ENCODE data around the gene TCEA2.
A peak's percentile ranks its signal among the peaks of the same experiment; 100 is the strongest.

The TCEA2 gene

DNA sequence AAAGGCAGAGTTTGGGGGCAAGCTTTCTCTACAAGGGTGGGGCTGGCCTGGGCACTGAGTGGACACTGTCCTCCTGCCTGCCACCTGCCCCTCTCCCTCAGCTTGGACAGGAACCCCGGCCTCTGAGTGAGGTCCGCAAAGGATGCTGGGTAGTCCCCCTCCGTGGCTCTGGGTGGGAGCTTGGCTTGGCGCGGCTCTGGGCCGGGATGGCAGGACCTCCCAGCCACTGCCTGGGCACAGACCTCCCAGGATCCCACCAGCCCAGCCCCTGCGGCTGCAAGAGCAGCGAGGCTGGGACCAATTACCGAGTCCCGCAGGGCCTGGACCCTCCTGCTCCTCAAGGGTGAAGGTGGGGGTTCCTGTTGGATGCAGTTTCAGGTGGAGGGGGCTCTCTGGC lies 10.7 kb upstream of the TCEA2 start:
- TF ChIP-seq, protein P1, sequence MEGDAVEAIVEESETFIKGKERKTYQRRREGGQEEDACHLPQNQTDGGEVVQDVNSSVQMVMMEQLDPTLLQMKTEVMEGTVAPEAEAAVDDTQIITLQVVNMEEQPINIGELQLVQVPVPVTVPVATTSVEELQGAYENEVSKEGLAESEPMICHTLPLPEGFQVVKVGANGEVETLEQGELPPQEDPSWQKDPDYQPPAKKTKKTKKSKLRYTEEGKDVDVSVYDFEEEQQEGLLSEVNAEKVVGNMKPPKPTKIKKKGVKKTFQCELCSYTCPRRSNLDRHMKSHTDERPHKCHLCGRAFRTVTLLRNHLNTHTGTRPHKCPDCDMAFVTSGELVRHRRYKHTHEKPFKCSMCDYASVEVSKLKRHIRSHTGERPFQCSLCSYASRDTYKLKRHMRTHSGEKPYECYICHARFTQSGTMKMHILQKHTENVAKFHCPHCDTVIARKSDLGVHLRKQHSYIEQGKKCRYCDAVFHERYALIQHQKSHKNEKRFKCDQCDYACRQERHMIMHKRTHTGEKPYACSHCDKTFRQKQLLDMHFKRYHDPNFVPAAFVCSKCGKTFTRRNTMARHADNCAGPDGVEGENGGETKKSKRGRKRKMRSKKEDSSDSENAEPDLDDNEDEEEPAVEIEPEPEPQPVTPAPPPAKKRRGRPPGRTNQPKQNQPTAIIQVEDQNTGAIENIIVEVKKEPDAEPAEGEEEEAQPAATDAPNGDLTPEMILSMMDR (IDR thresholded peaks at IDR 0.05; ENCODE audit: extremely low read depth, missing control alignments), result no peak
- no peak for DNase-seq (ENCODE audit: low spot score)

DNA sequence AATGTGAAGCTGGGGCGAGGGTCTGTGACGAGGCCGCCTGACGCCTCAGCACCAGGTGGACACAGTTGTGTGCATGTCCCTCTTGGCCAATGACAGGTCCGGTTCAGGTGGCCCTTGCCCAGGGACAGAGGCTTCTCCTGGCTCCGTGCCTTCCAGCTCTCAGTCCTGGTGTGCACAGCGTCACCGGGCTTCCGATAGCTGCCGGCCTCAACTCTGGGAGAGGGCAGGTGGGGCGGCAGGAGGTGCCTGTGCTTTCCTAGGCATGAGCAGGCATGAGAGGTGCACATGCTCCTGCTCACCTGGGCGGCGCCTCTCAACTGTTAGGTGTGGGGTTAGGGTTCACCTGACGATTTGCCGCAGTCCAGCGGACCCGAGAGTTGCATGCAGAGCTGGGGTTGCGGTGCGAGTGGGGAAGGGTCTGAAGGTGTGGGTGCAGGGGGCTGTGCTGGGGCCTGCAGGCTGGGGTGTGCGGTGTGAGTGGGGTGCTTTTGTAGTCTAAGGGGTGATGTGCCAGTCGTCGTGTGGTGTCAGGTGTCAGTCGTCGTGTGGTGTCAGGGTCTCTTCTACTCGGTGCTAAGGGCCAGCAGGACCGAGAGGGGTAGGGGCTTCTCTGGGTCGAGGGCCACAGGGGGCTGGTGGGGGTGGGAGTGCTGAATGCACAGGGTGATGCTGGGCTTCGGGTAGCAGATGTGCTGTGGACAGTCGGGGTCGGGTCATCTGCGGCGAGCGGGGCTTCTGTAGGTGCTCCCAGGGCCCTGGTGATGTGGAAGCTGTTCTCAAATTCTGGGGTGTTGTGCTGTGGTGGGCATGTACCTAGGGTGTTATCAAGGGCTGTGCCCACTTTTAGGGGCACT lies 9.8 kb upstream of the TCEA2 start:
- TF ChIP-seq, protein P1 (IDR thresholded peaks at IDR 0.05; ENCODE audit: extremely low read depth, missing control alignments), result no peak
- DNase-seq (ENCODE audit: low spot score), result no peak

DNA sequence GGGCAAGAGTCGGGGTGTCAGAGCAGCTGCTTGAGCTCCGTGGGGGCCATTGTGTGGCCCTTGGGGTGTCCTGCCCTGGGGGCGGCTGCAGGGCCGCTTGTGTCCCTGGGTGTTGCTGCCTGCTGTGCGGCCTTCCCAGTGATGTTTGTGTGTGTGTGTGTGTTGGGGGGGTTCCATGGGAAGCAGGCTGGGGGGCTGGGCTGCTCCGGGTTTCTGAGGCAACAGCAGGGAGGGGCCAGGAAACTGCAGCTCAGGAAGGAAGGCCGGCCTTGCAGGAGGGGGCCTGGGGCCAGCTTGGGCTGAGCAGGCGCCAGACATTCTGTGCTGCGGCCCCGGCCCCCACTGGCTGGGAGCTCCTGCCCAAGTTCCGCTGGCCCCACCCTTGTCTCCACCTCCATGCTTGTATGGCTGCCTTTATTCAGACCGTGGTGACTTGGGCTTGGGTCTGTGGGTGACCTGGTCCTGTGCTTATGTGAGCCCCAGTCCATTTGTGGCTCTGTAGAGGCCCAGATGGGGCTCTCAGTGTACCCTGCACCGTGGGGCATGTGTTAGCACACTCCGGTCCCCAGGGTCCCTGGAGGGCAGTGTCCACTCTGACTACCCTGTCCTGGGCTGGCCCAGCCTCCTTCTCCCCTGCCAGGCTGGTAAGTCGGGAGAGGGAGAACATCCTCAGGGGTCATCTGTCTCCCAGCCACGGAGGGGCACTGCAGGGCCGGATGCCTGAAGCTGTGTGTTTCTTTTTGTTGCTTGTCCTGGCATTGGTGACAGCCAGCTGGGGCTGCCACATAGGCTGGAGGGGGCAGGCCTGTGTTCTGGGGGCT lies 8.9 kb upstream of the TCEA2 start:
- DNase-seq (ENCODE audit: low spot score), result peak; percentile 70
- TF ChIP-seq, protein P1 (IDR thresholded peaks at IDR 0.05; ENCODE audit: extremely low read depth, missing control alignments), result no peak

DNA sequence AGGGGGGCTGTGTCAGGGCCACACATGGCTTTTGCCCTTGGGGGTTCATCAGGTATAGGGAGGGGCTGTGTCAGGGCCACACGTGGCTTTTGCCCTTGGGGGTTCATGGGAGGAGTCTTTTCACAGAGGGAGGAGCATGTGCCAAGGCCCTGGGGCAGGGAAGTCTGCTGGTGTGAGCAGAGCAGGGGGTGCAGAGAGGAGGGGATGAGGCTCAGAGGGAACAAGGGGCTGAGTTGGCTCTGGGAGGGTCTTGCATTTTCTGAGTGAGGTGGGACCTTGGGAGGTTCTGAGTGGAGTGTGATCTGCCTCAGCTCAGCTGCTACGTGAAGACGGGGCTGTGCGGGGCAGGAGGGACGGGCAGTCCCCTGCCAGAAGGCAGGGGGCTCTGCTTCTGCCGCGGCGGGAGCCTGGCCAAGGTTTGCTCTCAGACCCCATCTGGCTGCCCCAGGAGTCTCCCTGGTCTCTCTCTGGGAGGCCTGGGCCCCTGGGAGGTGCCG lies 7.6 kb upstream of the TCEA2 start:
- DNase-seq (ENCODE audit: low spot score), result no peak
- TF ChIP-seq, protein P1 (IDR thresholded peaks at IDR 0.05; ENCODE audit: extremely low read depth, missing control alignments), result no peak

DNA sequence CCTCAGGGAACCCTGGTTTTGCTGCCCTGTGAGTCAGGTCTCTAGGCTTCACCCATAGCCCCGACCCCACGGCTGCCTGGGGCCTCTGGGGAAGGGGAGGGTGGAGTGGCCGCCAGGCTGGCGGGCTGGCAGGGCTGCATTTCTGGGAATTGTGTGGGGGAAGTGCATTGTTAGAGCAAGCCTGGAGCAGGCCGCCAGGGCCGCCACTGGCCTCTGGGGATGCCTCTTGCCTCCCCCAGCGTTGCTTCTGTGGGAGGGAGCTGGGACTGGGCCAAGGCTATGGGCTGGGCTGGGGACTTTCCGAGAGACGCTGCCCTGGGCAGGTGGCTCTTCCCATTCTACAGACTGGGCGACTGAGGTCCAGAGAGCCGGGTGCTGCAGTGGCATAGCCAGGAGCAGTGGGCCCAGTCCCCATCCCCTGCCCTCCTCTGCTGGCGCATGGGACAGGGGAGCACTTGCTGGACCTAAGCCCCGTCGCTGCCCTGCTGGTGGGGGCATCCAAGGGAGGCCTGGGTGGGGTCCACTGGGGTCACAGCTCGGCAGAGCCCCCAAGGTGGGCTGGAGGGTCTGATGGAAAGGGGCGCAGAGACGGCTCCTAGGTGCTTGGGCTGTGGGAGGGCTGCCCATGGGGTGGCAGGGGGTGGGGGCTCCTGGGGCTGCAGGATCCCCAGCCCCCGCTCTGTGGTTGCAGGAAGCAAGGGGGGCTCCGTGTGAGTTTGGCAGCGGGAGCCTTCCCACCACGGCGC lies 6.9 kb upstream of the TCEA2 start:
- no peak for DNase-seq (ENCODE audit: low spot score)
- TF ChIP-seq, protein P1 (IDR thresholded peaks at IDR 0.05; ENCODE audit: extremely low read depth, missing control alignments), result no peak

DNA sequence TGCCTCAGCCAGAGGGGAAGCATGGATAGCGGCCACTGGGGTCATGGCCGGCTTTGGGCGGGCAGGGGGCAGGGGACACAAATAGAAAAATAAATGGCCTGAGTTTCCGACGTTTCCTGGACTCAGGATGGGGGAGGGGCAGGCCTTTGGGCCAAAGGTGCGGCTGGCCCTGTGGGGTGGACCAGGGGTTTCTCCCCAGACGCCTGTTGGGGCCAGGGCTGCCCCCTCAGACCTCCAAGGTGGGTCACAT lies 6.4 kb upstream of the TCEA2 start:
- TF ChIP-seq, protein P1 (IDR thresholded peaks at IDR 0.05; ENCODE audit: extremely low read depth, missing control alignments), result no peak
- DNase-seq (ENCODE audit: low spot score), result no peak
